ENCODE measurements around the gene CANX. TPM values are rescaled to one million over a fixed set of nuclear protein-coding genes. Genes with fewer than 3 reads are reported as not detected.

The CANX gene
- total RNA-seq, 1 donor from 2014 or later = 403 TPM

DNA sequence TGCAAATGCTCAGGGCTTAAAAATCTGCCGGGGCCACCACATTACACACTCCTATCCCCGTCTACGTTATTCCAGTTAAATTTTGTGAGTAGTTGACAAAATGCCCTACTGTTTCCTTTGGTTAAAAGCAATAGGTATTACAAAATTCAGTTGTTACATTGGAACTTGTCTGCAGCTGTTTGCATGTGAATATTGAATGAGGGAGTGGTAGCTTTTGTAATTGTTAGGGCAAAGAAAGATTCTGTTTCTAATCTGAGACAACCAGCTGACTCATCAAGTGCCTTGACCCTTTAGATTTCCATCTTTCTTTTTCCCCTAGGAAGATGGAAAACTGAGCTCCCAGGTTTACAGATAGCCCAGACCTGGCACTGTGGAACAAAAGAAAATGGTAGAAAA, 64.0 kb downstream of the CANX start:
- Histone ChIP-seq H3K4me2 (no peak overlapping the region), H3F3A (ENCODE audit: low read depth) (peaks cover 18% of the 10 kb centered on the region), H3K9ac (no peak overlapping the region), H3K79me2 (ENCODE audit: low read depth) (peaks cover 94% of the 10 kb centered on the region), H3K9me3 (ENCODE audit: low read depth) (no peaks in the 10 kb centered on the region), H3K36me3 (no peaks in the 10 kb centered on the region), H3K27ac (peak overlapping the region; percentile 56), H3K4me1 (peaks cover 4% of the 10 kb centered on the region), H3K4me3 (no peak overlapping the region), H3K27me3 (no peaks in the 10 kb centered on the region), H2AFZ (replicated peaks) (no peak overlapping the region), H4K20me1 (ENCODE audit: low read depth) (peaks cover 97% of the 10 kb centered on the region)
- TF ChIP-seq, protein P1, sequence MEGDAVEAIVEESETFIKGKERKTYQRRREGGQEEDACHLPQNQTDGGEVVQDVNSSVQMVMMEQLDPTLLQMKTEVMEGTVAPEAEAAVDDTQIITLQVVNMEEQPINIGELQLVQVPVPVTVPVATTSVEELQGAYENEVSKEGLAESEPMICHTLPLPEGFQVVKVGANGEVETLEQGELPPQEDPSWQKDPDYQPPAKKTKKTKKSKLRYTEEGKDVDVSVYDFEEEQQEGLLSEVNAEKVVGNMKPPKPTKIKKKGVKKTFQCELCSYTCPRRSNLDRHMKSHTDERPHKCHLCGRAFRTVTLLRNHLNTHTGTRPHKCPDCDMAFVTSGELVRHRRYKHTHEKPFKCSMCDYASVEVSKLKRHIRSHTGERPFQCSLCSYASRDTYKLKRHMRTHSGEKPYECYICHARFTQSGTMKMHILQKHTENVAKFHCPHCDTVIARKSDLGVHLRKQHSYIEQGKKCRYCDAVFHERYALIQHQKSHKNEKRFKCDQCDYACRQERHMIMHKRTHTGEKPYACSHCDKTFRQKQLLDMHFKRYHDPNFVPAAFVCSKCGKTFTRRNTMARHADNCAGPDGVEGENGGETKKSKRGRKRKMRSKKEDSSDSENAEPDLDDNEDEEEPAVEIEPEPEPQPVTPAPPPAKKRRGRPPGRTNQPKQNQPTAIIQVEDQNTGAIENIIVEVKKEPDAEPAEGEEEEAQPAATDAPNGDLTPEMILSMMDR (IDR thresholded peaks at IDR 0.05) = no peak
- TF ChIP-seq EZH2phosphoT487 (IDR thresholded peaks at IDR 0.05) (no peak), EZH2 (IDR thresholded peaks at IDR 0.05) (no peak)
- Mint-ChIP-seq H3K27ac (no peak overlapping the region), H3K36me3 (peaks cover 6% of the 10 kb centered on the region), H3K4me1 (peaks cover 58% of the 10 kb centered on the region), H3K27me3 (ENCODE audit: insufficient read depth, low read depth) (peaks cover 4% of the 10 kb centered on the region), H3K9me3 (no peaks in the 10 kb centered on the region), H3K4me3 (no peak overlapping the region)
- no peak for DNase-seq (ENCODE audit: low spot score)

DNA sequence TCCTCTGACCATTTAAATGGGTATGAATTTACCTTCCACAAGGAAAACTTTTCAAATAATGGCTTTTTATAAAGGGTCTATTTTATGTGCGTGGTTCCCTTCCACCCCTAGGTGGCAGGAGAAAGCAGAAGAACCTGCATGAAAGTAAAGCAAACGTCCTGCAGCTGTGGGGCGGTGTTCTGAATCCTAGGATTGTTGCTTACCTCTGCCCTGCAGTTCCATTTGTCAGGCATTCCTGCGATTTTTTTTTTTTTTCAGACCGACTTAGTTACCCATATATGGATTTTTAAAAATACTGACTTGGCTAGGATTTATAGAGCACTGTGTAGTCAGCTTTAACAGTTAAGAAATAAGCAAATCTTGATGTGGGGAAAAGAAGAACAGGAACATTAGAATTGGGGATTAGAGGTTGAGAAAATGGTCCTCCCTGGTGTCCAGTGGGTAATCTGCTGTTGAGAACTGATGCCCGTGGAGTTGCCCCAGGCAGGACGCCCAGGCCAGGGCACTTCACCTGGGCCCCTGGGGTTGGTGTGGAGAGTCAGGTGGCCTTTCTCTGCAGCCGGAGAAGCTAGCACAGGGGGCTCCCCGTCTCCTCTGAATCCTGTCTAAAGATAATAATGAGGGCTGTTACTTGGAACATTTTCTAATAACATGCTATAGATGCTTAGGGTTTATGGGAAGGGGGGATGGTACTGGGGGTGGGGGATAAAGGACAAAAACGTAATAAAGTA, 64.6 kb downstream of the CANX start:
- H3K36me3 ChIP-seq = no peaks in the 10 kb centered on the region
- no peak overlapping the region for H2AFZ ChIP-seq (replicated peaks)
- no peak overlapping the region for H3K9ac ChIP-seq
- peaks cover 4% of the 10 kb centered on the region for H3K4me1 ChIP-seq
- Mint-ChIP-seq H3K27me3 (ENCODE audit: insufficient read depth, low read depth) (peaks cover 4% of the 10 kb centered on the region), H3K36me3 (peaks cover 6% of the 10 kb centered on the region), H3K9me3 (no peaks in the 10 kb centered on the region), H3K4me1 (peaks cover 60% of the 10 kb centered on the region), H3K4me3 (peak overlapping the region; percentile 2), H3K27ac (no peak overlapping the region)
- no peaks in the 10 kb centered on the region for H3K27me3 ChIP-seq
- DNase-seq (ENCODE audit: low spot score) = peak; percentile 82
- peaks cover 18% of the 10 kb centered on the region for H3F3A ChIP-seq (ENCODE audit: low read depth)
- TF ChIP-seq, protein P1 (IDR thresholded peaks at IDR 0.05) = peak; percentile 95
- no peak for TF ChIP-seq EZH2phosphoT487 (IDR thresholded peaks at IDR 0.05)
- peaks cover 88% of the 10 kb centered on the region for H3K79me2 ChIP-seq (ENCODE audit: low read depth)
- H3K9me3 ChIP-seq (ENCODE audit: low read depth) = no peaks in the 10 kb centered on the region
- peaks cover 97% of the 10 kb centered on the region for H4K20me1 ChIP-seq (ENCODE audit: low read depth)
- peak overlapping the region; percentile 56 for H3K27ac ChIP-seq
- H3K4me3 ChIP-seq = no peak overlapping the region
- peak overlapping the region; percentile 23 for H3K4me2 ChIP-seq

- peaks cover 4% of the 10 kb centered on the region for H3K4me1 ChIP-seq
- DNase-seq (ENCODE audit: low spot score) = no peak
- Mint-ChIP-seq H3K36me3 (peaks cover 6% of the 10 kb centered on the region), H3K27ac (peak overlapping the region; percentile 70), H3K4me3 (no peak overlapping the region), H3K9me3 (no peaks in the 10 kb centered on the region), H3K27me3 (ENCODE audit: insufficient read depth, low read depth) (peaks cover 4% of the 10 kb centered on the region), H3K4me1 (peaks cover 60% of the 10 kb centered on the region)
- no peak overlapping the region for H3K4me3 ChIP-seq
- no peaks in the 10 kb centered on the region for H3K27me3 ChIP-seq
- H3K27ac ChIP-seq = no peak overlapping the region
- no peak overlapping the region for H3K9ac ChIP-seq
- H4K20me1 ChIP-seq (ENCODE audit: low read depth) = peaks cover 97% of the 10 kb centered on the region
- no peak for TF ChIP-seq EZH2phosphoT487 (IDR thresholded peaks at IDR 0.05)
- TF ChIP-seq EZH2 (IDR thresholded peaks at IDR 0.05) = no peak
- TF ChIP-seq, protein P1 (IDR thresholded peaks at IDR 0.05) = no peak
- H2AFZ ChIP-seq (replicated peaks) = no peak overlapping the region
- H3F3A ChIP-seq (ENCODE audit: low read depth) = peaks cover 18% of the 10 kb centered on the region
- H3K36me3 ChIP-seq = no peaks in the 10 kb centered on the region
- H3K9me3 ChIP-seq (ENCODE audit: low read depth) = no peaks in the 10 kb centered on the region
- H3K79me2 ChIP-seq (ENCODE audit: low read depth) = peaks cover 81% of the 10 kb centered on the region
- H3K4me2 ChIP-seq = no peak overlapping the region
Measured at GRCh38 chr5:179764056-179764455, 65.3 kb downstream of the CANX start.
